ENCODE results near the gene TAS1R3.

The TAS1R3 gene

DNA sequence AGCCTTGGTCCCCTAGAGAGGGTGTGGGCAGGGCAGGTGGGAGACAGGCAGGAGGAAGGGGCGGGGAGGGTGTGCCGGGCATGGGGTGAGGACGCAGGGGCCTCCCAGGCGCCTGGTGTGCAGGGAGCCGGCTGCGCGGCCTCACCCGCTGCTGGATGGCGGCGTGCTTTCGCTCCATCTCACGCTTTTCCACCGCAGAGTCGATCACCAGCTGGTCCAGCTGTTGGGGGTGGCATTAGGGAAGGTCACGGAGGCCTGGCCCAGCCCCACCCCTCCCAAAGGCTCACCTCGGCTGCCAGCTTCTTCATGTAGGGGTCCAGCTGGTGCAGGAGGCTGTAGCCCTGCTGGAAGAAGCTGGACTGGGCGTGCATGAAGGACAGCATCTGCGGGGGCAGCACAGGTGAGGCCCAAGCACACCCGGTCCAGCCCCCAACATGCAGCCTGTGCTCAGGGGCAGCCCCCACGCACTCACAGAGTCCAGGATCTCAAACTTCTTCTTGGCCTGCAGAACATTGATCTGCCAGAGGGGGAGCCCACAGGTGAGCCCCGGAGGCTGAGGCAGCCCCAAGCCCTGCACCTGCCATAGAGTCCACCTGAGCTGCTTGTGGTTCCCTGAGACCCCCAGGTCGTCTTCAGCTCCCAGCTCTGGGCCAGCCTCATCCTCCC is 31.3 kb upstream of the TAS1R3 start:
- no peaks in the 10 kb centered on the region for H3K27me3 Mint-ChIP-seq (ENCODE audit: low read depth)
- no peaks in the 10 kb centered on the region for H3K9me3 Mint-ChIP-seq
- H3K4me1 Mint-ChIP-seq, result peaks cover 5% of the 10 kb centered on the region
- H3K4me3 Mint-ChIP-seq, result no peak overlapping the region
- TF ChIP-seq, protein P1, sequence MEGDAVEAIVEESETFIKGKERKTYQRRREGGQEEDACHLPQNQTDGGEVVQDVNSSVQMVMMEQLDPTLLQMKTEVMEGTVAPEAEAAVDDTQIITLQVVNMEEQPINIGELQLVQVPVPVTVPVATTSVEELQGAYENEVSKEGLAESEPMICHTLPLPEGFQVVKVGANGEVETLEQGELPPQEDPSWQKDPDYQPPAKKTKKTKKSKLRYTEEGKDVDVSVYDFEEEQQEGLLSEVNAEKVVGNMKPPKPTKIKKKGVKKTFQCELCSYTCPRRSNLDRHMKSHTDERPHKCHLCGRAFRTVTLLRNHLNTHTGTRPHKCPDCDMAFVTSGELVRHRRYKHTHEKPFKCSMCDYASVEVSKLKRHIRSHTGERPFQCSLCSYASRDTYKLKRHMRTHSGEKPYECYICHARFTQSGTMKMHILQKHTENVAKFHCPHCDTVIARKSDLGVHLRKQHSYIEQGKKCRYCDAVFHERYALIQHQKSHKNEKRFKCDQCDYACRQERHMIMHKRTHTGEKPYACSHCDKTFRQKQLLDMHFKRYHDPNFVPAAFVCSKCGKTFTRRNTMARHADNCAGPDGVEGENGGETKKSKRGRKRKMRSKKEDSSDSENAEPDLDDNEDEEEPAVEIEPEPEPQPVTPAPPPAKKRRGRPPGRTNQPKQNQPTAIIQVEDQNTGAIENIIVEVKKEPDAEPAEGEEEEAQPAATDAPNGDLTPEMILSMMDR (IDR thresholded peaks at IDR 0.05; ENCODE audit: unreplicated experiment in 3 of 3), result peak; percentile 25 to 45 (median 42)
- H3K36me3 Mint-ChIP-seq (ENCODE audit: low read depth), result no peaks in the 10 kb centered on the region
- H3K27ac Mint-ChIP-seq, result no peak overlapping the region

DNA sequence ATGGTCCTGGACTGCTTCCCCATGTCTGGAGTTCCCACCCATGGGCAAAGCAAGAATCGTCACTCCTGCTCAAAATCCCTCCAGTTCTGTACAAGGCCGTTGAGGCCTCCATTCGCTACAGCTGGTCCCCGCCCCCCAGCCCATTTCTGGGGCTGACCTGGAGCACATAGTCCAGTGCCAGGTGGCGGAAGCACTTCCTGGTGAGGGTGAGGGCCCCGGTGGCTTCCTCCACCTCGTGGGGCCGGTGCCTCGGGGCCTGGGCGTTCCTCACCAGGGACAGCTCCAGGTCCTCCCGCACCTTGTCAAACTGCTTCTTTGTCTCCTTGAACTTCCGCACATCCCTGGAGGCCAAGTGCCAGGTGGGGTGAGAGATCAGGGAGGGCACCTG is 30.7 kb upstream of the TAS1R3 start:
- no peak overlapping the region for H3K27ac Mint-ChIP-seq
- TF ChIP-seq, protein P1 (IDR thresholded peaks at IDR 0.05; ENCODE audit: unreplicated experiment in 3 of 3), result no peak
- no peaks in the 10 kb centered on the region for H3K36me3 Mint-ChIP-seq (ENCODE audit: low read depth)
- H3K4me3 Mint-ChIP-seq, result no peak overlapping the region
- H3K9me3 Mint-ChIP-seq, result no peaks in the 10 kb centered on the region
- H3K27me3 Mint-ChIP-seq (ENCODE audit: low read depth), result no peaks in the 10 kb centered on the region
- H3K4me1 Mint-ChIP-seq, result peaks cover 9% of the 10 kb centered on the region

DNA sequence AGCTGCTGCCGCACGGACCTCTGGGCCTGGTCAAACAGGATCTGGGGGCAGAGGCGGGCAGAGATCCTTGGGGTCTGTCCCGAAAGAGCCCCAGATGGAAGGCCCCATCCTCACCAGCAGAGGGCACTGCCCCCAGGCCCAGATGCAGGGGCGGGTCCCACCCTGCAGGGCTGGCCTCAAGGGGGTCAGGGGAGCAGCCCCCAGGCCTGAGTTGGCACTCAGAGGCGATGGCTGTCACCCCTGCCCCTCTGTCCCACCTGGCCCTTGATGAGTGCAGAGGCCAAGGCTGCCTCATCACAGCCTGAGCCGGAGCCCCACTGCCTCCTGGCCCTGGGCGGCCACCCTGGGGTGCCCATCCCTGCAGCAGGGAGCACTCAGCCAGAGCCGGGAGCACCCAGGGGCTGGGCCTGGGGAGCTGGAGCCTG is 29.1 kb upstream of the TAS1R3 start:
- no peaks in the 10 kb centered on the region for H3K36me3 Mint-ChIP-seq (ENCODE audit: low read depth)
- no peaks in the 10 kb centered on the region for H3K27me3 Mint-ChIP-seq (ENCODE audit: low read depth)
- no peak overlapping the region for H3K27ac Mint-ChIP-seq
- H3K4me1 Mint-ChIP-seq, result peaks cover 22% of the 10 kb centered on the region
- TF ChIP-seq, protein P1 (IDR thresholded peaks at IDR 0.05; ENCODE audit: unreplicated experiment in 3 of 3), result peak in 2 of 3 experiments; percentile 21 to 35
- H3K9me3 Mint-ChIP-seq, result no peaks in the 10 kb centered on the region
- no peak overlapping the region for H3K4me3 Mint-ChIP-seq

DNA sequence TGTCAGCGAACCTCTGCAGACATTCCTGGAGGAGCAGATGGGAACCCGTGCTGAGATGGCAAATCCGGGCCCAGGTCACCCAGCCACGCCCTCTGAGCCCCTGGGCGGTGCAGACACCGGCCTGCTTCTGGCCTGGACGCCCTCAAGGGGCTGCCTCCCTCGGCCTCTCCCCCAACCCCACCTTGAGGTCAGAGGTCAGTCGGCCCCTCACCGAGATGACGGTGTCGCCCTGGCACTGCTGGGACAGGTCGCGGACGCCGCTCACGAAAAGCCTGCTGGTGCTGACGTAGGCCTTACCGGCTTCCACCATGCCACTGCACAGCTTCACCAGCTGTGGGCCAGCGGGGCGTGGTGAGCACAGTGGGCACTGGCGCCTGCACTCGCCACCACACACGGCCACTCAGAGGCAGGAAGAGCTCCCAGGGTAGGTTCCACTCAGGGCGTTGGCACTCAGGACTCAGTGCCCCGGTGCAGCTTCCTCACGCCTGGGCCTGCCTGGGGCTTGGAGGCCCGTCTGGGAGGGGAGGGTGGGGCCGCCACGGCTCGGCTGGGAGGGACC is 28.1 kb upstream of the TAS1R3 start:
- no peaks in the 10 kb centered on the region for H3K36me3 Mint-ChIP-seq (ENCODE audit: low read depth)
- TF ChIP-seq, protein P1 (IDR thresholded peaks at IDR 0.05; ENCODE audit: unreplicated experiment in 3 of 3), result no peak

DNA sequence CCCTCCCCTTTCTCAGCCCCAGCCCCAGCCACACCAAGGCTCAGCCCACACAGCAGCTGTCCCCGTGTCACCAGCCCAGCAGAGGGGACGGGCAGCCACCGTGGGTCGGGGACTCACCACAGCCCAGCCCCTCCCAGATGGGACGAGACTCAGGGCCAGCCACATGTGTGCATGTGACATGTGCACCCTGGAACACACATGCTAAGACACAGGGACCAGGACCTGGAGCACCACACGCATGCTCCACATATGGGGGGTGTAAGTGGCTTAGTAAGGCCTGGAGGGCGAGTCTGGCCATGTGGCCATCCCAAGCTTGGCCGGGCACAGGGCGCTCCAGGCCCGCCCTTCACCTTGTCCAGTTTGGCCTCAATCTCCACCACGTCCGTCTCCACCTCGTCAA is 27.3 kb upstream of the TAS1R3 start:
- Mint-ChIP-seq H3K4me1 (peaks cover 22% of the 10 kb centered on the region), H3K36me3 (ENCODE audit: low read depth) (no peaks in the 10 kb centered on the region), H3K9me3 (no peaks in the 10 kb centered on the region), H3K27ac (no peak overlapping the region), H3K4me3 (peak overlapping the region in 1 of 3 experiments; percentile 10), H3K27me3 (ENCODE audit: low read depth) (no peaks in the 10 kb centered on the region)
- TF ChIP-seq, protein P1 (IDR thresholded peaks at IDR 0.05; ENCODE audit: unreplicated experiment in 3 of 3), result no peak

More for the DNA sequence above, 28.1 kb upstream of the TAS1R3 start:
- Mint-ChIP-seq H3K9me3 (no peaks in the 10 kb centered on the region), H3K27ac (no peak overlapping the region), H3K27me3 (ENCODE audit: low read depth) (no peaks in the 10 kb centered on the region), H3K4me1 (peaks cover 22% of the 10 kb centered on the region), H3K4me3 (no peak overlapping the region)
